Measurements from ENCODE around the gene TRIL.
A peak's percentile ranks its signal among the peaks of the same experiment; 100 is the strongest.

TRIL gene

DNA sequence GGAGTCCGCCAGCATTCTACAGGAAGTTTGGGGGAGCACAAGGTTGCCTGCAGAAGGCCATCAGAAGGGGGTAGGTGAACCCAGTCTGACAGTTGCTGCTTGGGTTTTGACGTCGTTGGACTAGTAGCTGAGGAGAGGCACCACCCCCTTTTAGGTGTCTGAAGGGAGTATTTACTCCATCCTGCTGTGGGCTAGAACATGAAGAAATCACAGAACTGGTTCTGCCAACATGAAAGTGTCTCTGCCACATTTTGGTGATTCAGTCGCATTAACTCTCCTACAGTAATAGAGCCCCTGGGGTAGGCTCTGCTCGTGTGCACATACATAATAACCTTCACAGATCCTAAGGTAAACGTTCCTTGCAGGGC lies 834 bp upstream of the TRIL start:
- Histone ChIP-seq H3K9me3 (ENCODE audit: control insufficient read depth, low read length) (no peaks in the 10 kb centered on the region), H3K4me1 (ENCODE audit: control insufficient read depth, insufficient read depth, low read length, poor library complexity, severe bottlenecking) (peaks cover 12% of the 10 kb centered on the region), H3K4me3 (ENCODE audit: insufficient read depth, low read depth, low read length, poor library complexity, severe bottlenecking) (no peak overlapping the region), H3K27ac (ENCODE audit: insufficient read depth, low read length, poor library complexity, severe bottlenecking) (no peak overlapping the region), H3K27me3 (replicated peaks; ENCODE audit: control insufficient read depth, insufficient read depth, low read length, poor library complexity, severe bottlenecking) (peaks cover 14% of the 10 kb centered on the region), H3K36me3 (ENCODE audit: control insufficient read depth, insufficient read depth, low read length) (no peaks in the 10 kb centered on the region)
- DNase-seq, result no peak

DNA sequence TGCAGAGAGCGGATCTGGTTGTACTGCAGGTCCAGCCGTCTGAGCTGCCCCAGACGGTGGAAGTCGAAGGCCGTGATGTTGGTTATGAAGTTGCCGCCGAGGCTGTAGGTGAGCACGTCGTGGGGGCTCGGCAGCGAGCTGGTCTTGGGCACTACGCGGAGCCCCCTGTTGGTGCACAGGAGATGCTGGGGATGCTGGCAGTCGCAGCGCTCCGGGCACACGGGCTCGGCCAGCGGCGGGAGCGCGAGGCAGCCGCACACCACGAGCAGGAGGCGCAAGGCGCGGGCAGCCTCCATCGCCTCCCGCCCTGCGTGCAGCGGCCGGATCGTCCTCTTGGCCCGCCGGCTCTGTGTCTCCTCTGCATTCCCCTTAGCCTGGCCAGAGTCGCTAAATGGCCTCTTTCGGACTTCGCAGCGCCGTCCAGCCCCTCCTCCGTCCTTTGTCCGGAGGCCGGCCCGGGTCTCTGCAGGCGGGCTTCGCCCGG lies 337 bp downstream of the TRIL start:
- no peak for DNase-seq
- Histone ChIP-seq H3K4me1 (ENCODE audit: control insufficient read depth, insufficient read depth, low read length, poor library complexity, severe bottlenecking) (peaks cover 12% of the 10 kb centered on the region), H3K36me3 (ENCODE audit: control insufficient read depth, insufficient read depth, low read length) (no peaks in the 10 kb centered on the region), H3K27me3 (replicated peaks; ENCODE audit: control insufficient read depth, insufficient read depth, low read length, poor library complexity, severe bottlenecking) (peaks cover 14% of the 10 kb centered on the region), H3K27ac (ENCODE audit: insufficient read depth, low read length, poor library complexity, severe bottlenecking) (no peak overlapping the region), H3K4me3 (ENCODE audit: insufficient read depth, low read depth, low read length, poor library complexity, severe bottlenecking) (no peak overlapping the region), H3K9me3 (ENCODE audit: control insufficient read depth, low read length) (no peaks in the 10 kb centered on the region)

DNA sequence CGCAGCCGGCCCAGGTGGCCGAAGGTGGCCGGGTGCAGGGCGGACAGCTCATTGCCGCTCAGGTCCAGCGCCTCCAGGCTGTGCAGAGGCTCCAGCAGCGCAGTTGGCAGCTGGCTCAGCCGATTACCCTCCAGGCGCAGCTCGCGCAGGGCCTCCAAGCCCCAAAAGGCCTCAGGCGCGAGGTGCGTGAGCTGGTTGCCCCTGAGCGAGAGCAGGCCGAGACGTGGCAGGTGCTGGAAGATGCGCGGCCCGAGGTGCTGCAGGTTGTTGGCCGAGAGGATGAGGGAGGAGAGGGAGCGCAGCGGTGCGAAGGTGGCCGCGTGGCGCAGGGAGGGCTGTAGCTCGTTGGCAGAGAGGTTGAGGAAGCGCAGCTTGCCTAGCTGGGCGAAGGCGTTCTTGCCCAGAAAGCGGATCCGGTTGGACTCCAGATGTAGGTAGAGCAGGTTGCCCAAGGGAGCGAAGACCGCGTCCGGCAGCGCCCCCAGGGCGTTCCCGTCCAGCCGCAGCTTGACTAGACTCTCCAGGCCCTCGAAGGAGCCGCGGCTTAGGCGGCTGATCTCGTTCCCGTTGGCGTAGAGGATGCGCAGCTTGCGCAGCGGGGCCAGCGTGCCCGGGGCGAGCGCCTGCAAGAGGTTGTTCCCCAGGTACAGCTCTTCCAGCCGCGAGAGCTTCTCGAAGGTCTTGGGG lies 923 bp downstream of the TRIL start:
- no peak for DNase-seq
- H3K27ac ChIP-seq (ENCODE audit: insufficient read depth, low read length, poor library complexity, severe bottlenecking), result no peak overlapping the region
- peaks cover 12% of the 10 kb centered on the region for H3K4me1 ChIP-seq (ENCODE audit: control insufficient read depth, insufficient read depth, low read length, poor library complexity, severe bottlenecking)
- no peak overlapping the region for H3K4me3 ChIP-seq (ENCODE audit: insufficient read depth, low read depth, low read length, poor library complexity, severe bottlenecking)
- H3K36me3 ChIP-seq (ENCODE audit: control insufficient read depth, insufficient read depth, low read length), result no peaks in the 10 kb centered on the region
- peaks cover 14% of the 10 kb centered on the region for H3K27me3 ChIP-seq (replicated peaks; ENCODE audit: control insufficient read depth, insufficient read depth, low read length, poor library complexity, severe bottlenecking)
- no peaks in the 10 kb centered on the region for H3K9me3 ChIP-seq (ENCODE audit: control insufficient read depth, low read length)

DNA sequence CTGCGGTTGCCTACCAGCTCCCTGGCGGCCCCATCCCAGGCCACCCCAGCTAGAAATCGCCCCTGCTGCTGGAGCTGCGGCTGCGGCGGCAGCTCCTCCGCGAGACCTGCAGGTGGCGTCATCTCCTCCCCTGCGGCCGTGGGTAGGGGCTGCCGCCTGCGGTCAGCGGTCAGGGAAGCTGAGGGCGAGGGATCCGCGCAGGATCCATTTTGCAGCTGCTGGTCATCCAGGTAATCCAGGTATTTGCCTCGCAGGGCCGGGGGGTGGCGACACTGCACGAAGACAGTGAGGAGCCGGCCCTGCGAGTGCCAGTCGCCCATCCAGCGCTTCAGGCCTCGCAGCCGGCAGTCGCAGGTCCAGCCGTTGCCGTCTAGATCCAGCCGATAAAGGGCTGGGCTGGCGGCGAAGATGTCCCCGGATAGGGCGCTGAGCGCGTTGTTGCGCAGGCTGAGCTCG lies 1.5 kb downstream of the TRIL start:
- Histone ChIP-seq H3K4me3 (ENCODE audit: insufficient read depth, low read depth, low read length, poor library complexity, severe bottlenecking) (peak overlapping the region; percentile 28), H3K36me3 (ENCODE audit: control insufficient read depth, insufficient read depth, low read length) (no peaks in the 10 kb centered on the region), H3K27me3 (replicated peaks; ENCODE audit: control insufficient read depth, insufficient read depth, low read length, poor library complexity, severe bottlenecking) (peaks cover 14% of the 10 kb centered on the region), H3K27ac (ENCODE audit: insufficient read depth, low read length, poor library complexity, severe bottlenecking) (no peak overlapping the region), H3K9me3 (ENCODE audit: control insufficient read depth, low read length) (no peaks in the 10 kb centered on the region), H3K4me1 (ENCODE audit: control insufficient read depth, insufficient read depth, low read length, poor library complexity, severe bottlenecking) (peaks cover 12% of the 10 kb centered on the region)
- no peak for DNase-seq

DNA sequence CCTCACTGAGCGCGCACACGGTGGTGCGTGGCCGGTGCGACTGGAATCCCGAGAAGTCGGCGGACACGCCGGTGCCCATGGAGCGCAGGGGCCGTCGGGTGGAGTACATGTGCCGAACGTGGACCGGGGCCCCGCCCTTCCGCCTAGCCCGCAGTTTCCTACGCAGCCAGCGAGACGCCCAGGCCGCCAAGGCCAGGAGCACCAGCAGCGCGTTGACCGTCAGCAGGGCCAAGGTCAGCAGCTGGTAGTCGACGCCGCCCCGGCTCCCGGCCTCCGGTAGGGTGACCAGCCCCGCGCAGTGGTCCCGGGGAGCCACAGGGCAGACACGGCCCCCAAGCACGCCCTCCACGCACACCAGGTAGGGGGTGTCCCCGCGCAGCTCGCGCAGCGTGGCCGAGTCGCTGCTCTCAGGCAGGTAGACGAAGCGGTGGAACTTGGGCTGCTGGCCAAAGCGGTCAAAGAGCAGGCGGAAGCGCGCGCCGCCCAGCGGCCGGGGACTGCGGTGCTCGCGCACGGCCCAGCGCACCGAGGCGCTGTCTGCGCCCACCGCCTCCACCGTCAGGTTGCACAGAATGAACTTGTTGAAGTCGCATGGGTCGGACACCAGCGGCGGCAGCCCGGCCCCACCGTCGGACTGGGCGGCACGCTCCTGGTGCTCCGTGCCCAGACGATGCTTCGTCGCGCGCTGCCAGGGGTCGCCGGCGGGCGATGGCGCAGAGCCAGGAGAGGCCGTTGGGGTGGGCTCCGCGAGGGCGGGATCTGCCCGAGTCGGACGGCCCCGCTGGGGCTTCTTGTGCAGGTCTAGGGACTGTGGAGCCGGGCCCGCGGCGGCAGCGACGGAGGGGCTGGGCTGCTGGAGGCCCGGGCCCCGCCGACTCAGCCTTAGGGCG lies 2.2 kb downstream of the TRIL start:
- Histone ChIP-seq H3K9me3 (ENCODE audit: control insufficient read depth, low read length) (no peaks in the 10 kb centered on the region), H3K36me3 (ENCODE audit: control insufficient read depth, insufficient read depth, low read length) (no peaks in the 10 kb centered on the region), H3K4me1 (ENCODE audit: control insufficient read depth, insufficient read depth, low read length, poor library complexity, severe bottlenecking) (peaks cover 12% of the 10 kb centered on the region), H3K27me3 (replicated peaks; ENCODE audit: control insufficient read depth, insufficient read depth, low read length, poor library complexity, severe bottlenecking) (peaks cover 14% of the 10 kb centered on the region), H3K4me3 (ENCODE audit: insufficient read depth, low read depth, low read length, poor library complexity, severe bottlenecking) (peak overlapping the region; percentile 28), H3K27ac (ENCODE audit: insufficient read depth, low read length, poor library complexity, severe bottlenecking) (no peak overlapping the region)
- DNase-seq, result no peak

DNA sequence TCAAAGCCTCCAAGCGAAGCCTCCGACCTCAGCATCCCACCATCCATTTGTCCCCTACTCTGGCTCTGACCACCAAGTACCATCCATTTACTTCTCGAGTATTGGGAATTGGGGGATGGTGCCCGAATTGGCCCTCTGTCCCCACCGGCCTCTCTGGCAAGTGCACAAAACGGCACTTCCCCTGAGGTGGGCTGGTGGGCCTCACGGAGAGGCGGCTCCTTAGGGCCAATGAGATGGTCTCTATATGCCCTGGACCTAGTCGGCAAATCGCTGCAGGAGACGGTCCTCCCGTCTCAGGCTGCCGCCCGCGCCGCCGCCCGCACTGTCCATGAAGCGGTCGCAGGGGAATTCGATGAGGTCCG lies 2.8 kb downstream of the TRIL start:
- Histone ChIP-seq H3K36me3 (ENCODE audit: control insufficient read depth, insufficient read depth, low read length) (no peaks in the 10 kb centered on the region), H3K27me3 (replicated peaks; ENCODE audit: control insufficient read depth, insufficient read depth, low read length, poor library complexity, severe bottlenecking) (peaks cover 14% of the 10 kb centered on the region), H3K4me1 (ENCODE audit: control insufficient read depth, insufficient read depth, low read length, poor library complexity, severe bottlenecking) (peaks cover 12% of the 10 kb centered on the region), H3K4me3 (ENCODE audit: insufficient read depth, low read depth, low read length, poor library complexity, severe bottlenecking) (peak overlapping the region; percentile 28), H3K9me3 (ENCODE audit: control insufficient read depth, low read length) (no peaks in the 10 kb centered on the region), H3K27ac (ENCODE audit: insufficient read depth, low read length, poor library complexity, severe bottlenecking) (no peak overlapping the region)
- DNase-seq, result no peak

DNA sequence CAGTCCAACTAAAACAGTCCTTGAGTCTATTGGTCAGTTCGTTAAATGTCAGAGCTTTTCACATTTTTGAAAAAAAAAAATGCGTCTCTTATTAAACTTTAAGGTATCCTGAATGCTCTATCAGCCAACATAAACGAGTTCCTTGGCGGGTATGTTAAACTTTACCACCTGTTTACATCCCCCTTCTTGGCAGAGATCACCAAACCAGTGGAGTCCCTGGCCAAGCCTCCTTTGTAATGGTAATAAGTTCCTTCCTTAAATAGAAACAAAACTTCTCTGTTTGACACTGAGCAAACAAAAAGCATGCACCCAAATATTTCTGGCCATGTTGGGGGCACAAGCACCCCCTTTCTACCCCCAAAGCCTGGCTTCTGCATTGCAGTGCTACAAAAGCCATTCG lies 3.2 kb downstream of the TRIL start:
- Histone ChIP-seq H3K4me1 (ENCODE audit: control insufficient read depth, insufficient read depth, low read length, poor library complexity, severe bottlenecking) (peaks cover 12% of the 10 kb centered on the region), H3K36me3 (ENCODE audit: control insufficient read depth, insufficient read depth, low read length) (no peaks in the 10 kb centered on the region), H3K9me3 (ENCODE audit: control insufficient read depth, low read length) (no peaks in the 10 kb centered on the region), H3K27me3 (replicated peaks; ENCODE audit: control insufficient read depth, insufficient read depth, low read length, poor library complexity, severe bottlenecking) (peaks cover 14% of the 10 kb centered on the region), H3K27ac (ENCODE audit: insufficient read depth, low read length, poor library complexity, severe bottlenecking) (no peak overlapping the region), H3K4me3 (ENCODE audit: insufficient read depth, low read depth, low read length, poor library complexity, severe bottlenecking) (no peak overlapping the region)
- DNase-seq, result no peak

DNA sequence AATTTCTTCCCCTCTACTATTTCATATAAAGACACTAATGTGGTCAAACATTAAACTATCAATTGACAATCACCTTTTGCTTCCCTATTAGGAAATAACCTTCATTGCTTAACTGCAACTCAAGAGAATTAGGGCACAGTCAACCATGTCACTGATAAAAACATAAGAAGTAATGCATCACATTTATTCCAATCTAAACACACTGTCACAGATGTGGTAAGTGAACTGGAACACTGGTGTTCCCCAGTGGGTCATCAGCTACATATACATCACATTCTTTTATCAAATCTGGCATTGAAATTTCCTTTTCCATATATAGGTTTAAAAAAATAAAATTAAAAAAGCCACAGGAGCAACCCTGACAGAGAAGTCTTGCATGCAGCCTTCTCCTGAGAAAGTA lies 3.7 kb downstream of the TRIL start:
- no peak overlapping the region for H3K4me3 ChIP-seq (ENCODE audit: insufficient read depth, low read depth, low read length, poor library complexity, severe bottlenecking)
- H3K4me1 ChIP-seq (ENCODE audit: control insufficient read depth, insufficient read depth, low read length, poor library complexity, severe bottlenecking), result peaks cover 12% of the 10 kb centered on the region
- H3K27ac ChIP-seq (ENCODE audit: insufficient read depth, low read length, poor library complexity, severe bottlenecking), result no peak overlapping the region
- DNase-seq, result no peak
- H3K36me3 ChIP-seq (ENCODE audit: control insufficient read depth, insufficient read depth, low read length), result no peaks in the 10 kb centered on the region
- H3K9me3 ChIP-seq (ENCODE audit: control insufficient read depth, low read length), result no peaks in the 10 kb centered on the region
- H3K27me3 ChIP-seq (replicated peaks; ENCODE audit: control insufficient read depth, insufficient read depth, low read length, poor library complexity, severe bottlenecking), result peaks cover 14% of the 10 kb centered on the region

DNA sequence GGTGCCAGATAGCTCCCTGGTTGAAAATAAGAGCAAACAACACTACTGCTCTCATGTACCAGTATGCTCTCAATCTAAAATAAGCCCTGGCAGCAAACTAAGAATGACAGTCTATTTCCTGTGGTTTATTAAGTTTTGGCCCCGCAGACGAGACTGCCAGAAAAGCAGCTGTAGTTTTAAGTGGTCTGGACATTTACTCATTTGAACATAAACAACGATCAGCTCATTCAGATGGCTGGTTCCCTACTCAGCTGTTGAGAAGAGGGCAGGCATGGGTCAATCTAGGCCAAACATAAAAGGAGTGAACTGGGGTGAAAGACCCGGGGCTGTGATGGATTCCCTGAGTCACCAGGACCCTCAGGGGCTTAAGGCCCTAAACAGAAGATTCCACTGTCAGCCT lies 4.5 kb downstream of the TRIL start:
- Histone ChIP-seq H3K9me3 (ENCODE audit: control insufficient read depth, low read length) (no peaks in the 10 kb centered on the region), H3K36me3 (ENCODE audit: control insufficient read depth, insufficient read depth, low read length) (no peaks in the 10 kb centered on the region), H3K27ac (ENCODE audit: insufficient read depth, low read length, poor library complexity, severe bottlenecking) (no peak overlapping the region), H3K4me3 (ENCODE audit: insufficient read depth, low read depth, low read length, poor library complexity, severe bottlenecking) (no peak overlapping the region), H3K4me1 (ENCODE audit: control insufficient read depth, insufficient read depth, low read length, poor library complexity, severe bottlenecking) (peaks cover 12% of the 10 kb centered on the region), H3K27me3 (replicated peaks; ENCODE audit: control insufficient read depth, insufficient read depth, low read length, poor library complexity, severe bottlenecking) (peaks cover 14% of the 10 kb centered on the region)
- DNase-seq, result no peak

DNA sequence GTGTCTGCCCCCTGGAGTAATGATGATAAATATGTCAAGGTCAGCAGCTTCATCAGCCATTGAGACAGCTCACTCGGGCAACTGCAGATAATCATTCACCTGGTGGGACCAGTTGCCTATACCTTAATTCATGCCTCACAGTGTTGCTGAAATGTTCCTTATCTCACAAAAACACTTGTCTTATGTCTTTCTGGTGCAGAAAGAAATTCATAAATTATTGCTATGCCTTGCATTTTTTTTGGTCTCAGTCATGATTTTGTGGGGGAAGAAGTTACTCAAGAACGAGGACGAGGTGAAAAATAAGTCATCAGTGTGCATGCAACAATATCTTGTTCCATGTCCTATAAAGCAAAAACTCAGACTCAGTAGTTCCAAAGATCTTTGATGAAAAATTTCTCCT lies 16.0 kb downstream of the TRIL start:
- no peak for DNase-seq
- Histone ChIP-seq H3K36me3 (ENCODE audit: control insufficient read depth, insufficient read depth, low read length) (no peaks in the 10 kb centered on the region), H3K4me3 (ENCODE audit: insufficient read depth, low read depth, low read length, poor library complexity, severe bottlenecking) (no peak overlapping the region), H3K9me3 (ENCODE audit: control insufficient read depth, low read length) (no peaks in the 10 kb centered on the region), H3K27me3 (replicated peaks; ENCODE audit: control insufficient read depth, insufficient read depth, low read length, poor library complexity, severe bottlenecking) (no peaks in the 10 kb centered on the region), H3K4me1 (ENCODE audit: control insufficient read depth, insufficient read depth, low read length, poor library complexity, severe bottlenecking) (no peaks in the 10 kb centered on the region), H3K27ac (ENCODE audit: insufficient read depth, low read length, poor library complexity, severe bottlenecking) (no peak overlapping the region)
